Caco-2 (cell line): Measurements from ENCODE around the gene IL12RB2. TPM values are rescaled to one million over a fixed set of nuclear protein-coding genes. Genes with fewer than 3 reads are reported as not detected.

ENCODE experiments used
- BruUV-seq: library from RNA; stranded (reverse); fragments of 400-500 nt; replicated peaks from 2 replicates; lab custom pipeline; 2021; lab: Mats Ljungman, UMichigan
- CTCF ChIA-PET: fragments of 300-600 bp; sonication (Branson Sonifier 250); formaldehyde crosslinking; loops from one replicate; lab custom pipeline; 2022; ENCODE audit warnings: antibody characterized with exemption; lab: Charles Lee
- POLR2A ChIA-PET: fragments of 300-600 bp; sonication (Branson Sonifier 250); formaldehyde crosslinking; loops from one replicate; lab custom pipeline; 2022; ENCODE audit warnings: antibody characterized with exemption; lab: Charles Lee
- DNase-seq, 2 experiments: peaks; one replicate each; pipeline versions ENCODE4 v3.0.0 to v3.0.0-alpha.2; 2020 to 2022
- H3K27me3 ChIP-seq: replicated peaks from 2 replicates; pipeline ENCODE4 v1.6.0; 2011; ENCODE audit warnings: low read length; ENCODE audit not compliant: control insufficient read depth, insufficient read depth
- H3K36me3 ChIP-seq: 2 replicates; pipeline ENCODE4 v1.5.1; 2011; ENCODE audit warnings: low read length; ENCODE audit not compliant: control insufficient read depth, insufficient read depth
- H3K4me1 ChIP-seq: fragments of 250-450 bp; sonication (Bioruptor Pico); 2 replicates; pipeline ENCODE4 v1.5.1; 2020; ENCODE audit warnings: mild to moderate bottlenecking
- H3K4me3 ChIP-seq: 2 replicates; pipeline ENCODE4 v1.5.1; 2011; ENCODE audit warnings: low read depth, mild to moderate bottlenecking, control low read depth, low read length
- H3K9me3 ChIP-seq: fragments of 250-450 bp; sonication (Bioruptor Pico); 2 replicates; pipeline ENCODE4 v1.5.1; 2020; ENCODE audit warnings: mild to moderate bottlenecking, moderate library complexity
- H3K27ac Mint-ChIP-seq: one replicate; pipeline ENCODE4 v1.8.0; 2022; ENCODE audit warnings: mixed read lengths; ENCODE audit not compliant: unreplicated experiment
- H3K27me3 Mint-ChIP-seq: one replicate; pipeline ENCODE4 v1.8.0; 2022; ENCODE audit warnings: mixed read lengths; ENCODE audit not compliant: insufficient read depth, unreplicated experiment
- H3K36me3 Mint-ChIP-seq: one replicate; pipeline ENCODE4 v1.8.0; 2022; ENCODE audit warnings: mild to moderate bottlenecking, mixed read lengths; ENCODE audit not compliant: insufficient read depth, unreplicated experiment
- H3K4me1 Mint-ChIP-seq: one replicate; pipeline ENCODE4 v1.8.0; 2022; ENCODE audit warnings: low read depth, mixed read lengths; ENCODE audit not compliant: unreplicated experiment
- H3K4me3 Mint-ChIP-seq: one replicate; pipeline ENCODE4 v1.8.0; 2022; ENCODE audit warnings: mild to moderate bottlenecking, moderate library complexity, mixed read lengths; ENCODE audit not compliant: unreplicated experiment
- H3K9me3 Mint-ChIP-seq: one replicate; pipeline ENCODE4 v1.8.0; 2022; ENCODE audit warnings: mixed read lengths; ENCODE audit not compliant: unreplicated experiment
- CTCF ChIP-seq, 2 experiments: fragments of 200-600 bp in 1 of 2; IDR thresholded peaks; 1 replicate in 1 of 2; 2 replicates in 1 of 2; pipeline versions ENCODE4 v1.5.1 to v1.8.0; 2011 to 2022; ENCODE audit warnings: antibody characterized with exemption in 1 of 2, control low read depth in 1 of 2, inconsistent platforms in 1 of 2, low read depth in 1 of 2, low read length in 1 of 2, mild to moderate bottlenecking in 1 of 2, moderate library complexity in 1 of 2; ENCODE audit not compliant: insufficient read depth in 1 of 2, severe bottlenecking in 1 of 2, unreplicated experiment in 1 of 2
- intact Hi-C: fragments of 100-400 bp; cut with micrococcal nuclease; formaldehyde crosslinking; loops from one replicate; pipeline ENCODE4 v1.10.0; 2022; ENCODE audit not compliant: unreplicated experiment
- total RNA-seq: library from RNA; stranded (reverse); gene quantifications from 2 replicates; pipeline ENCODE4 v1.2.3, GENCODE V29; 2022

IL12RB2 gene
- total RNA-seq, 1 experiment from 2014 or later, result 0.54 TPM

GRCh38 chr1:67269061-67269460 lies 38.6 kb upstream of the IL12RB2 start:
- BruUV-seq, result no TSS peak
- no peak for DNase-seq
- Histone ChIP-seq H3K4me1 (no peaks in the 10 kb centered on the region; the same call in 1 of the 2 replicates), H3K27me3 (no peaks in the 10 kb centered on the region), H3K36me3 (no peaks in the 10 kb centered on the region), H3K4me3 (no peak overlapping the region), H3K9me3 (no peaks in the 10 kb centered on the region)
- no peaks in the 10 kb centered on the region for H3K4me1 Mint-ChIP-seq
- POLR2A ChIA-PET, result no interaction called here
- no peaks in the 10 kb centered on the region for H3K36me3 Mint-ChIP-seq
- H3K4me3 Mint-ChIP-seq, result no peak overlapping the region
- no peak overlapping the region for H3K27ac Mint-ChIP-seq
- intact Hi-C loops, result no loop called here
- CTCF ChIA-PET, result no interaction called here
- no peaks in the 10 kb centered on the region for H3K9me3 Mint-ChIP-seq
- no peak for TF ChIP-seq CTCF (IDR thresholded peaks at IDR 0.05; ENCODE audit: insufficient read depth in 1 of 2, low read depth in 1 of 2, low read length in 1 of 2, severe bottlenecking in 1 of 2, unreplicated experiment in 1 of 2)
- H3K27me3 Mint-ChIP-seq, result no peaks in the 10 kb centered on the region

GRCh38 chr1:67270541-67270940 lies 37.1 kb upstream of the IL12RB2 start:
- H3K9me3 Mint-ChIP-seq, result no peaks in the 10 kb centered on the region
- no TSS peak for BruUV-seq
- no peaks in the 10 kb centered on the region for H3K27me3 Mint-ChIP-seq
- Histone ChIP-seq H3K36me3 (no peaks in the 10 kb centered on the region), H3K4me3 (no peak overlapping the region), H3K27me3 (no peaks in the 10 kb centered on the region), H3K4me1 (no peaks in the 10 kb centered on the region; the same call in 1 of the 2 replicates), H3K9me3 (no peaks in the 10 kb centered on the region)
- H3K4me1 Mint-ChIP-seq, result no peaks in the 10 kb centered on the region
- ChIA-PET POLR2A (no interaction called here), CTCF (no interaction called here)
- no peak for TF ChIP-seq CTCF (IDR thresholded peaks at IDR 0.05; ENCODE audit: insufficient read depth in 1 of 2, low read depth in 1 of 2, low read length in 1 of 2, severe bottlenecking in 1 of 2, unreplicated experiment in 1 of 2)
- no peaks in the 10 kb centered on the region for H3K36me3 Mint-ChIP-seq
- no peak for DNase-seq
- no peak overlapping the region for H3K4me3 Mint-ChIP-seq
- intact Hi-C loops, result no loop called here
- no peak overlapping the region for H3K27ac Mint-ChIP-seq

GRCh38 chr1:67273591-67273990 lies 34.1 kb upstream of the IL12RB2 start:
- POLR2A ChIA-PET, result no interaction called here
- Mint-ChIP-seq H3K9me3 (no peaks in the 10 kb centered on the region), H3K27me3 (no peaks in the 10 kb centered on the region), H3K4me3 (no peak overlapping the region), H3K27ac (no peak overlapping the region), H3K36me3 (no peaks in the 10 kb centered on the region), H3K4me1 (no peaks in the 10 kb centered on the region)
- Histone ChIP-seq H3K9me3 (no peaks in the 10 kb centered on the region), H3K27me3 (no peaks in the 10 kb centered on the region), H3K4me1 (no peaks in the 10 kb centered on the region), H3K4me3 (no peak overlapping the region), H3K36me3 (no peaks in the 10 kb centered on the region)
- BruUV-seq, result no TSS peak
- no peak for TF ChIP-seq CTCF (IDR thresholded peaks at IDR 0.05; ENCODE audit: insufficient read depth in 1 of 2, low read depth in 1 of 2, low read length in 1 of 2, severe bottlenecking in 1 of 2, unreplicated experiment in 1 of 2)
- intact Hi-C loops, result no loop called here
- no peak for DNase-seq
- CTCF ChIA-PET, result no interaction called here
